Kidney (tissue), 14 donors: ENCODE results near the gene THPO. TPM values are rescaled to one million over a fixed set of nuclear protein-coding genes. Genes with fewer than 3 reads are reported as not detected.
A peak's percentile ranks its signal among the peaks of the same experiment; 100 is the strongest.

Source experiments
- DNase-seq, 5 donors: peaks; one replicate each; pipeline ENCODE4 v3.0.0-alpha.2; 2013 to 2020
- FAIRE-seq: peaks from 2 replicates; lab custom pipeline; 2012; peaks lifted over from hg19 to GRCh38; lab: Jason Lieb, UNC
- H3K27ac ChIP-seq, 2 donors: one replicate each; pipeline ENCODE4 v1.7.0; 2013; ENCODE audit warnings: low read depth in 2 of 2, low read length in 2 of 2, inconsistent platforms in 1 of 2
- H3K27me3 ChIP-seq: one replicate; pipeline ENCODE4 v1.7.1; 2013; ENCODE audit warnings: low read length, inconsistent platforms; ENCODE audit not compliant: control insufficient read depth, insufficient read depth
- H3K36me3 ChIP-seq, 3 donors: one replicate each; pipeline versions ENCODE4 v1.7.0 to v1.7.1; 2013; ENCODE audit warnings: low read length in 3 of 3, control low read depth in 1 of 3, inconsistent platforms in 1 of 3; ENCODE audit not compliant: insufficient read depth in 3 of 3, control insufficient read depth in 2 of 3
- H3K4me1 ChIP-seq, 3 donors: one replicate each; pipeline versions ENCODE4 v1.7.0 to v1.7.1; 2013; ENCODE audit warnings: low read length in 3 of 3, inconsistent platforms in 1 of 3, low read depth in 1 of 3; ENCODE audit not compliant: control insufficient read depth in 2 of 3, insufficient read depth in 2 of 3
- H3K4me3 ChIP-seq, 3 donors: one replicate each; pipeline versions ENCODE4 v1.7.0 to v1.8.1; 2013; ENCODE audit warnings: low read length in 3 of 3, control low read depth in 1 of 3, inconsistent platforms in 1 of 3
- H3K9ac ChIP-seq, 3 donors: one replicate each; pipeline versions ENCODE4 v1.7.0 to v1.7.1; 2013; ENCODE audit warnings: low read length in 3 of 3, control low read depth in 1 of 3, inconsistent platforms in 1 of 3
- H3K9me3 ChIP-seq, 3 donors: one replicate each; pipeline versions ENCODE4 v1.7.0 to v1.7.1; 2013; ENCODE audit warnings: low read length in 3 of 3, control low read depth in 1 of 3, inconsistent platforms in 1 of 3; ENCODE audit not compliant: control insufficient read depth in 2 of 3, insufficient read depth in 1 of 3
- intact Hi-C: fragments of 100-400 bp; cut with DNase I; formaldehyde crosslinking; loops from one replicate; pipeline ENCODE4 v1.11.1; 2022
- polyA plus RNA-seq: library from polyadenylated mRNA; stranded (reverse); fragments of 350-450 nt; fragmentation: Illumina TruSeq; extraction: RNeasy Lipid Tissue Mini Kit (QIAGEN cat#74804); gene quantifications from one replicate; pipeline ENCODE4 v1.2.3, GENCODE V29; 2014; ENCODE audit warnings: low read depth, low replicate concordance; ENCODE audit not compliant: insufficient read depth
- total RNA-seq: library from RNA; stranded (reverse); fragmentation: NEBNext Ultra II Directional; extraction: Animal tissue kit (Norgen Biotek cat#: 25700); gene quantifications from one replicate; pipeline ENCODE4 v1.2.1, GENCODE V29; 2021
- TF ChIP-seq, protein P1 (sequence below): IDR thresholded peaks from 3 replicates; pipeline ENCODE4 v1.5.1; 2012; ENCODE audit warnings: mild to moderate bottlenecking, moderate library complexity, borderline replicate concordance; ENCODE audit not compliant: insufficient read depth; ENCODE audit errors: extremely low read depth
- donor health status: control.
- donor health status: control.
- donor health status: control.
- donor health status: control.
- donor health status: control.
- donor health status: DM: yes; HTN: yes; CAD: no.
- donor health status: Normal renal cell carcinoma (clear cell type).

The THPO gene
- total and polyA plus RNA-seq, 2 donors from 2014 or later, result 0.85 to 5.7 TPM

DNA sequence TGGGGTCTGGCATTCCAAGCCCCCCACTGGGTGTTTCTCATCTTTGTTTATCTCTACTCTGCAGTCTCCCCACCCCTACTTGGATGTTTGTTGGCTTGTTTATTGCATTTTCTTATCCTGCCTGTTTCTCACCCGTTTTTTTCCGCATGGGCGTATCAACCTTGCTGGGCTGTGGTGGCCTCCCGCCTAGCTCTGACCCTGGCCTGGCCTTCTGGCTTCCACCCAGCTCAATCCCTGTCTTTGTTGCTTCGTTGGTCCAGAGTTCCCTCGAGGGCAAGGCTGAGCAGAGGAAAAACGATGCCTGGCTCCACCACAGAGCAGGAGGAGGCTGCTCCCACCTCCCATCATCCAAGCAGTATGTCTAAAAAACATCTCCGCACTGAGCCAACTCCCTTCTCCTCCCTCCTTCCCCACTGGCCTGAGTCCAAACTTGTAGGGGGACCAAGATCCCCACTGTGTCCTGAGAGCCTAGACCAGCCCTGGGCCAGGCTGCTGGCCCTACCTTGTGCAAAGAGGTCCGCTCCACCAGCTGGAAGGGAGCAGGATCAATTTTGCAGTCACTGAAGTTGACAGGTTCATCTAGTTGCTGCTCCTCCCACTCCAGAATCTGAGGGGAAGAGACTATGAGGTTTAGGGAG is 26.4 kb downstream of the THPO start:
- DNase-seq (peak in 1 of 5 donors; percentile 13), FAIRE-seq (no peak)
- intact Hi-C loops, result no loop called here
- no peaks in the 10 kb centered on the region for H3K27me3 ChIP-seq
- H3K36me3 ChIP-seq, result peaks cover 0 to 2% (median 0%) of the 10 kb centered on the region in 3 donors
- H3K4me3 ChIP-seq, result no peak overlapping the region
- H3K27ac ChIP-seq, result peak overlapping the region in 1 of 2 donors; percentile 18
- no peak overlapping the region for H3K9ac ChIP-seq
- peaks cover 0 to 8% (median 2%) of the 10 kb centered on the region in 3 donors for H3K4me1 ChIP-seq
- no peaks in the 10 kb centered on the region for H3K9me3 ChIP-seq
- TF ChIP-seq, protein P1, sequence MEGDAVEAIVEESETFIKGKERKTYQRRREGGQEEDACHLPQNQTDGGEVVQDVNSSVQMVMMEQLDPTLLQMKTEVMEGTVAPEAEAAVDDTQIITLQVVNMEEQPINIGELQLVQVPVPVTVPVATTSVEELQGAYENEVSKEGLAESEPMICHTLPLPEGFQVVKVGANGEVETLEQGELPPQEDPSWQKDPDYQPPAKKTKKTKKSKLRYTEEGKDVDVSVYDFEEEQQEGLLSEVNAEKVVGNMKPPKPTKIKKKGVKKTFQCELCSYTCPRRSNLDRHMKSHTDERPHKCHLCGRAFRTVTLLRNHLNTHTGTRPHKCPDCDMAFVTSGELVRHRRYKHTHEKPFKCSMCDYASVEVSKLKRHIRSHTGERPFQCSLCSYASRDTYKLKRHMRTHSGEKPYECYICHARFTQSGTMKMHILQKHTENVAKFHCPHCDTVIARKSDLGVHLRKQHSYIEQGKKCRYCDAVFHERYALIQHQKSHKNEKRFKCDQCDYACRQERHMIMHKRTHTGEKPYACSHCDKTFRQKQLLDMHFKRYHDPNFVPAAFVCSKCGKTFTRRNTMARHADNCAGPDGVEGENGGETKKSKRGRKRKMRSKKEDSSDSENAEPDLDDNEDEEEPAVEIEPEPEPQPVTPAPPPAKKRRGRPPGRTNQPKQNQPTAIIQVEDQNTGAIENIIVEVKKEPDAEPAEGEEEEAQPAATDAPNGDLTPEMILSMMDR, result no peak

DNA sequence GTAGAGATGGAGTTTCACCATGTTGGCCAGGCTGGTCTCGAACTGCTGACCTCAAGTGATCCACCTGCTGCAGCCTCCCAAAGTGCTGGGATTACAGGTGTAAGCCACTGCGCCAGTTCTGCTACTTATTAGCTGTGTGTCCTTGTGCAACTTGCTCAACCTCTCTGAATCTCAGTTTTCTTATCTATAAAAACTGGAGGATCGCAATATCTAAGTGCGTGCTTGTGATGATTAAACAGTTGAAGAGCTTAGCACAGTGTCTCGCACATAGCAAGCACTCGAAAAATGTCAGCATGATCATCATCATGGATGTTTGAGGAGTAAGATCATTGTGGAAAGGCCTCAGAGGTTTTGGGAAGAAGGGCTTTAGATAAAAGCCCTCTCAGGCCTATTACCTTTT is 27.4 kb downstream of the THPO start:
- no peak for DNase-seq
- FAIRE-seq, result no peak
- Histone ChIP-seq H3K27ac (no peak overlapping the region), H3K9me3 (no peaks in the 10 kb centered on the region), H3K36me3 (peaks cover 0 to 2% (median 0%) of the 10 kb centered on the region in 3 donors), H3K27me3 (no peaks in the 10 kb centered on the region), H3K4me3 (no peak overlapping the region), H3K4me1 (peaks cover 0 to 8% (median 4%) of the 10 kb centered on the region in 3 donors), H3K9ac (no peak overlapping the region)
- TF ChIP-seq, protein P1, result no peak
- intact Hi-C loops, result no loop called here

DNA sequence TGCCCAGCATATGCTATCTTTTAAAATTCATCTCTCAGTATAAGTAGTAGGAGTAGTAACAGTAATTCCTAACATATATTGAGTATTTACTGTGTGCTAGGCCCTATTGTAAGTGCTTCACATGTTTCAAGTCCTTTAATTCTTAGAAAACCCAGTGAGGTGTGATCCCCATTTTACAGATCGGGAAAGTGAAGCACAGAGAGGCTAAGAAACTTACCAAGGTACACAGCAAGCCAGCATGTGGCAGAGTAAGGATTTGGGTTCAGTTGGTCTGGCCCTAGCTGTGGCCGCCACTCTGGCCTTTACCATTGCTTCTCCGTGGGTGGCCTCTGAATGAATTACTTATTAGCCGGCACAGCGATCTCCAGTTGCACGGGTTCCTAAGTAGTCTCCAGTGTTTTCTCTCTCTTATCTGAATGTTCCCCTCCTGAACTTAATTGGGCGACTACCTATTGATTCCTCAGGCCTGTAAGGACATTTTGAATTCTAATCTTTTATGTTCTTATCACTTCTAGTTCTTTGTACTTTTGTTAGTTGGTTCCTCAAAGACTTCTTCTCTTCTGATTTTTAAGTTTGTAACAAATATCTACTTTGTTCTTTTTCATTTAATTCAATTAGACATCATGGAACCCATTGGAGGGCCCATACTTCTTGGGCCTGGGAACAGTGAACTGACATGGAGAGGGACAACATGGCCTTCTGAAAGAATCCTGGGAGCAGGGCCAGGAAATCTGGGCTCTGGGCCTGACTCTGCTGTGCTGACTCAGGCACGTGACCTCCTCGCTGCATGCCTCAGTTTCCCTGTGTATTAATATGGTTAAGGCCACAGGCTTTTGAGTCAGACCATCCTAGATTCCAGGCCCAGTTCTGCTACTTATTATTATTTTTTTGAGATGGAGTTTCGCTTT is 28.2 kb downstream of the THPO start:
- H3K27me3 ChIP-seq, result no peaks in the 10 kb centered on the region
- H3K9me3 ChIP-seq, result no peaks in the 10 kb centered on the region
- no peak overlapping the region for H3K27ac ChIP-seq
- peaks cover 0 to 8% (median 4%) of the 10 kb centered on the region in 3 donors for H3K4me1 ChIP-seq
- no peaks in the 10 kb centered on the region for H3K36me3 ChIP-seq
- peak overlapping the region in 1 of 3 donors; percentile 15 for H3K9ac ChIP-seq
- FAIRE-seq (no peak), DNase-seq (peak in 3 of 5 donors; percentile 32 to 47 (median 34))
- intact Hi-C loops, result no loop called here
- TF ChIP-seq, protein P1, result no peak
- no peak overlapping the region for H3K4me3 ChIP-seq
